HepG2 (cell line): ENCODE results near the gene SRCIN1. TPM values are rescaled to one million over a fixed set of nuclear protein-coding genes. Genes with fewer than 3 reads are reported as not detected.

Source experiments
- AGO1 ChIP-seq: fragments of 200-400 bp; formaldehyde crosslinking; IDR thresholded peaks from 2 replicates; pipeline ENCODE4 v1.6.1; 2017; ENCODE audit warnings: mild to moderate bottlenecking, low read depth, low read length, moderate library complexity; ENCODE audit not compliant: poor library complexity, severe bottlenecking
- CREM ChIP-seq, 2 experiments: sonication (generic) in 1 of 2; formaldehyde crosslinking in 1 of 2; IDR thresholded peaks; 2 replicates each; pipeline versions ENCODE4 v1.4.0 to v1.6.1; 2016 to 2020; ENCODE audit warnings: antibody characterized with exemption in 1 of 2, mild to moderate bottlenecking in 1 of 2, missing genetic modification reagents in 1 of 2
- ESRRA ChIP-seq: sonication (generic); formaldehyde crosslinking; IDR thresholded peaks from 2 replicates; pipeline ENCODE4 v1.5.1; 2020; ENCODE audit warnings: mild to moderate bottlenecking, low read depth, missing genetic modification reagents
- ETV5 ChIP-seq: IDR thresholded peaks from 2 replicates; pipeline ENCODE4 v1.6.1; 2018; ENCODE audit warnings: missing biosample characterization, missing genetic modification reagents, inconsistent platforms, borderline replicate concordance
- ETV6 ChIP-seq: sonication (generic); formaldehyde crosslinking; conservative IDR thresholded peaks from 2 replicates; pipeline ENCODE4 v1.4.0; 2020; ENCODE audit warnings: missing genetic modification reagents
- NFATC3 ChIP-seq: sonication (generic); formaldehyde crosslinking; IDR thresholded peaks from 2 replicates; pipeline ENCODE4 v1.5.1; 2020; ENCODE audit warnings: mild to moderate bottlenecking, missing genetic modification reagents
- NFIB ChIP-seq: sonication (generic); formaldehyde crosslinking; IDR thresholded peaks from 2 replicates; pipeline ENCODE4 v1.9.0; 2021; ENCODE audit warnings: missing genetic modification reagents, mild to moderate bottlenecking, borderline replicate concordance
- NKX3-1 ChIP-seq: sonication (generic); formaldehyde crosslinking; IDR thresholded peaks from 2 replicates; pipeline ENCODE4 v1.5.0; 2020; ENCODE audit warnings: missing genetic modification reagents
- RXRA ChIP-seq: sonication (generic); formaldehyde crosslinking; IDR thresholded peaks from 2 replicates; pipeline ENCODE4 v1.5.1; 2020; ENCODE audit warnings: missing genetic modification reagents
- ZFP36 ChIP-seq: fragments of 150-350 bp; IDR thresholded peaks from 2 replicates; pipeline ENCODE4 v1.6.1; 2018; ENCODE audit warnings: borderline replicate concordance, low read length, low read depth; ENCODE audit not compliant: partially characterized antibody
- ZNF17 ChIP-seq: sonication (generic); formaldehyde crosslinking; IDR thresholded peaks from 2 replicates; pipeline ENCODE4 v1.5.0; 2020; ENCODE audit warnings: mild to moderate bottlenecking, missing genetic modification reagents
- ZNF335 ChIP-seq: sonication (generic); formaldehyde crosslinking; IDR thresholded peaks from 2 replicates; pipeline ENCODE4 v1.4.0; 2020; ENCODE audit warnings: missing genetic modification reagents
- ZNF460 ChIP-seq: sonication (generic); formaldehyde crosslinking; IDR thresholded peaks from 2 replicates; pipeline ENCODE4 v1.5.1; 2020; ENCODE audit warnings: missing genetic modification reagents, mild to moderate bottlenecking, borderline replicate concordance
- ZNF530 ChIP-seq: sonication (generic); formaldehyde crosslinking; IDR thresholded peaks from 2 replicates; pipeline ENCODE4 v1.5.0; 2020; ENCODE audit warnings: low read depth, mild to moderate bottlenecking, missing genetic modification reagents
- ZNF883 ChIP-seq: sonication (generic); formaldehyde crosslinking; IDR thresholded peaks from 2 replicates; pipeline ENCODE4 v1.5.1; 2020; ENCODE audit warnings: mild to moderate bottlenecking, missing genetic modification reagents; ENCODE audit errors: not compliant biosample characterization
- ZSCAN12 ChIP-seq: sonication (generic); formaldehyde crosslinking; IDR thresholded peaks from 2 replicates; pipeline ENCODE4 v1.9.0; 2021; ENCODE audit warnings: mild to moderate bottlenecking, missing genetic modification reagents
- polyA plus RNA-seq, 8 experiments: library from polyadenylated mRNA; depleted of rRNA in 3 of 8; stranded (reverse) in 7 of 8; unstranded in 1 of 8; fragments of >200 nt; fragmentation: Illumina TruSeq in 4 of 8; extraction: Trizol in 4 of 8; gene quantifications; 2 replicates each; pipeline versions ENCODE4 v1.2.1 to v1.2.3, GENCODE V29; 2011 to 2016; ENCODE audit warnings: low read depth in 4 of 8, missing spikeins in 1 of 8, mixed read lengths in 1 of 8; ENCODE audit not compliant: insufficient read depth in 1 of 8
- total RNA-seq, 5 experiments: library from RNA; depleted of rRNA; stranded (reverse); fragments of >200 nt; fragmentation: Illumina TruSeq; extraction: Trizol; gene quantifications; 2 replicates each; pipeline ENCODE4 v1.2.3, GENCODE V29; 2016; ENCODE audit warnings: low read depth in 1 of 5
- TF ChIP-seq, protein P1 (sequence below): sonication (generic); formaldehyde crosslinking; IDR thresholded peaks from 2 replicates; pipeline ENCODE4 v1.8.0; 2022; ENCODE audit warnings: missing genetic modification reagents, mild to moderate bottlenecking, borderline replicate concordance
- TF ChIP-seq, protein P2 (sequence below): IDR thresholded peaks from 2 replicates; pipeline ENCODE4 v1.6.1; 2012; ENCODE audit warnings: low read depth, low read length, improper control_type of control experiment
- TF ChIP-seq, protein P3 (sequence below): sonication (generic); formaldehyde crosslinking; IDR thresholded peaks from 2 replicates; pipeline ENCODE4 v1.4.0; 2020; ENCODE audit warnings: mild to moderate bottlenecking, missing genetic modification reagents
- TF ChIP-seq, protein P4 (sequence below): sonication (generic); formaldehyde crosslinking; IDR thresholded peaks from 2 replicates; pipeline ENCODE4 v1.4.0; 2020; ENCODE audit warnings: mild to moderate bottlenecking, missing genetic modification reagents
- TF ChIP-seq, protein P5 (sequence below): sonication (generic); formaldehyde crosslinking; IDR thresholded peaks from 2 replicates; pipeline ENCODE4 v1.5.0; 2020; ENCODE audit warnings: missing genetic modification reagents, mild to moderate bottlenecking, borderline replicate concordance

SRCIN1 gene
- total and polyA plus RNA-seq, 2 of the 13 experiments (the other 11 are each of a cell fraction or from before 2014, with no cell fraction given) = 1.2 to 9.6 TPM

DNA sequence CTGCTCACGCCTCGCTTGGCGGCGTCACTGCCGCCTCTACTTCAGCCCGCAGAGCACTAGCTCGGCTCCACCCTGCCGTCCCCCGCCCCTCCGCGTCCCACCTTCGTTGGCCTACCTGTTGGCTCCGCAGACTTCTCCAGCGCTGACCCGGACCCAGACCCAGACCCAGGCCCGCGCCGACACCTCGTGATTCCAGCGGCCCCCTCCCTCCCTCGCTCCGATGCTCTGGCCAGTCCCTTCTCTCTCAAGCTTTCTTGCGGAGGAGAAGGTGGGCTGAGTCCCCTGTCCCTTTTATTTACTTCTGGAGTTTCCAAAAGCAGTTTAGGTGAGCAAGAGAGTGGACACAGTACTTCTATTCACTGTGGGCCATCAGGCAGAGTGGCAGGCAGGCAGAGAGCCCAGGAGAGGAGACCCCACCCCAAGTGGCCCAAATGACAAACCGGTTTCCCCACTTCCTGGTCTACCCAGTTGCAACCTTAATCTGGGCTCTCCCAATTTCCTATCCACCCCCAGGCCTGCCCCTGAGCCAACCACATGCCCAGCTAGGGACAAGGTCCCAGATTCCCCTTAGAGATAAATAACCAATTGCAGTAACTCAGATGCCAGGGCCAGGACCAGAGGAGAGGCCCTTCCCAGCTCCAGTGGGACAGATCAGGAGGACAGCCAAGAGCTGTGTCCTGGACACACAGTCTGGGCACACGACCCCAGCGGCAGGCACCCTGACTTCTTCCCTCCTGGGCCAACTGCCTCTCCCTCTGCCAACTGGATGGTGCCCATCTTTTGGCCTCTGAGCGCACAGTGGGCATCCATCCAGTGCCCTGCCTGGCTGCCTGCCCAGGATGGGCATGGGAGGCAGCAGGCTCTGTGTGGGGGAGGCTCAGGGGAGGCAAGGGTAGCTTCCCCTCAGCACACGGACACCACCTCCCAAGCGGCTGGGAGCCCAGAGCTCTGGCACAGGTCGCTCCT, 1.2 kb upstream of the SRCIN1 start (continued):
- TF ChIP-seq, protein P1, sequence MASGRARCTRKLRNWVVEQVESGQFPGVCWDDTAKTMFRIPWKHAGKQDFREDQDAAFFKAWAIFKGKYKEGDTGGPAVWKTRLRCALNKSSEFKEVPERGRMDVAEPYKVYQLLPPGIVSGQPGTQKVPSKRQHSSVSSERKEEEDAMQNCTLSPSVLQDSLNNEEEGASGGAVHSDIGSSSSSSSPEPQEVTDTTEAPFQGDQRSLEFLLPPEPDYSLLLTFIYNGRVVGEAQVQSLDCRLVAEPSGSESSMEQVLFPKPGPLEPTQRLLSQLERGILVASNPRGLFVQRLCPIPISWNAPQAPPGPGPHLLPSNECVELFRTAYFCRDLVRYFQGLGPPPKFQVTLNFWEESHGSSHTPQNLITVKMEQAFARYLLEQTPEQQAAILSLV (CRISPR knock-in tag) = no peak
- TF ChIP-seq ETV6 (CRISPR knock-in tag) = no peak; the same call in 1 of the 2 replicates
- TF ChIP-seq, protein P2, sequence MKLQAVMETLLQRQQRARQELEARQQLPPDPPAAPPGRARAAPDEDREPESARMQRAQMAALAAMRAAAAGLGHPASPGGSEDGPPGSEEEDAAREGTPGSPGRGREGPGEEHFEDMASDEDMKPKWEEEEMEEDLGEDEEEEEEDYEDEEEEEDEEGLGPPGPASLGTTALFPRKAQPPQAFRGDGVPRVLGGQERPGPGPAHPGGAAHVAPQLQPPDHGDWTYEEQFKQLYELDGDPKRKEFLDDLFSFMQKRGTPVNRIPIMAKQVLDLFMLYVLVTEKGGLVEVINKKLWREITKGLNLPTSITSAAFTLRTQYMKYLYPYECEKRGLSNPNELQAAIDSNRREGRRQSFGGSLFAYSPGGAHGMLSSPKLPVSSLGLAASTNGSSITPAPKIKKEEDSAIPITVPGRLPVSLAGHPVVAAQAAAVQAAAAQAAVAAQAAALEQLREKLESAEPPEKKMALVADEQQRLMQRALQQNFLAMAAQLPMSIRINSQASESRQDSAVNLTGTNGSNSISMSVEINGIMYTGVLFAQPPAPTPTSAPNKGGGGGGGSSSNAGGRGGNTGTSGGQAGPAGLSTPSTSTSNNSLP = no peak
- TF ChIP-seq, protein P3, sequence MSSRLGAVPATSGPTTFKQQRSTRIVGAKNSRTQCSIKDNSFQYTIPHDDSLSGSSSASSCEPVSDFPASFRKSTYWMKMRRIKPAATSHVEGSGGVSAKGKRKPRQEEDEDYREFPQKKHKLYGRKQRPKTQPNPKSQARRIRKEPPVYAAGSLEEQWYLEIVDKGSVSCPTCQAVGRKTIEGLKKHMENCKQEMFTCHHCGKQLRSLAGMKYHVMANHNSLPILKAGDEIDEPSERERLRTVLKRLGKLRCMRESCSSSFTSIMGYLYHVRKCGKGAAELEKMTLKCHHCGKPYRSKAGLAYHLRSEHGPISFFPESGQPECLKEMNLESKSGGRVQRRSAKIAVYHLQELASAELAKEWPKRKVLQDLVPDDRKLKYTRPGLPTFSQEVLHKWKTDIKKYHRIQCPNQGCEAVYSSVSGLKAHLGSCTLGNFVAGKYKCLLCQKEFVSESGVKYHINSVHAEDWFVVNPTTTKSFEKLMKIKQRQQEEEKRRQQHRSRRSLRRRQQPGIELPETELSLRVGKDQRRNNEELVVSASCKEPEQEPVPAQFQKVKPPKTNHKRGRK (CRISPR knock-in tag) = 0 out of 2 replicates have a peak, but pooled peaks have one; percentile 7
- TF ChIP-seq RXRA = peak; percentile 11; the same call in 1 of the 2 replicates
- TF ChIP-seq AGO1 = no peak
- TF ChIP-seq ETV5 (CRISPR knock-in tag) = no peak
- 0 out of 2 replicates have a peak, but pooled peaks have one; percentile 40 for TF ChIP-seq ZNF530 (CRISPR knock-in tag)
- TF ChIP-seq ZNF17 (CRISPR knock-in tag) = no peak
- TF ChIP-seq, protein P4, sequence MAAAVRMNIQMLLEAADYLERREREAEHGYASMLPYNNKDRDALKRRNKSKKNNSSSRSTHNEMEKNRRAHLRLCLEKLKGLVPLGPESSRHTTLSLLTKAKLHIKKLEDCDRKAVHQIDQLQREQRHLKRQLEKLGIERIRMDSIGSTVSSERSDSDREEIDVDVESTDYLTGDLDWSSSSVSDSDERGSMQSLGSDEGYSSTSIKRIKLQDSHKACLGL = no peak
- TF ChIP-seq ESRRA = no peak
- no peak for TF ChIP-seq ZSCAN12 (CRISPR knock-in tag)
- TF ChIP-seq CREM (IDR thresholded peaks at IDR 0.05) = no peak
- peak; percentile 9; the same call in 1 of the 2 replicates for TF ChIP-seq CREM (CRISPR knock-in tag; IDR thresholded peaks at IDR 0.05)
- 0 out of 2 replicates have a peak, but pooled peaks have one; percentile 59 for TF ChIP-seq NFATC3 (CRISPR knock-in tag)
- TF ChIP-seq ZFP36 = no peak
- TF ChIP-seq NKX3-1 = no peak
- TF ChIP-seq ZNF883 = no peak
- TF ChIP-seq ZNF335 = peak; percentile 21; the same call in 1 of the 2 replicates
- no peak for TF ChIP-seq ZNF460 (CRISPR knock-in tag)
- TF ChIP-seq, protein P5, sequence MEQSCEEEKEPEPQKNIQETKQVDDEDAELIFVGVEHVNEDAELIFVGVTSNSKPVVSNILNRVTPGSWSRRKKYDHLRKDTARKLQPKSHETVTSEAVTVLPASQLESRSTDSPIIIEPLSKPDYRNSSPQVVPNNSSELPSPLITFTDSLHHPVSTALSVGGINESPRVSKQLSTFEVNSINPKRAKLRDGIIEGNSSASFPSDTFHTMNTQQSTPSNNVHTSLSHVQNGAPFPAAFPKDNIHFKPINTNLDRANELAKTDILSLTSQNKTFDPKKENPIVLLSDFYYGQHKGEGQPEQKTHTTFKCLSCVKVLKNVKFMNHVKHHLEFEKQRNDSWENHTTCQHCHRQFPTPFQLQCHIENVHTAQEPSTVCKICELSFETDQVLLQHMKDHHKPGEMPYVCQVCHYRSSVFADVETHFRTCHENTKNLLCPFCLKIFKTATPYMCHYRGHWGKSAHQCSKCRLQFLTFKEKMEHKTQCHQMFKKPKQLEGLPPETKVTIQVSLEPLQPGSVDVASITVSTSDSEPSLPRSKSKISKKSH (CRISPR knock-in tag) = peak; percentile 30; the same call in 1 of the 2 replicates
- no peak for TF ChIP-seq NFIB
